ENCODE data around the gene ARHGEF33. TPM values are rescaled to one million over a fixed set of nuclear protein-coding genes. Genes with fewer than 3 reads are reported as not detected.
A peak's percentile ranks its signal among the peaks of the same experiment; 100 is the strongest.

The ARHGEF33 gene
- total RNA-seq, 1 donor from 2014 or later: 0.74 TPM

- no peak overlapping the region for H3K27ac ChIP-seq
- intact Hi-C loops (cut with DNase I): no loop called here
- peaks cover 0 to 7% of the 10 kb centered on the region in 2 donors for H3K36me3 ChIP-seq
- TF ChIP-seq POLR2AphosphoS5 (IDR thresholded peaks at IDR 0.05; ENCODE audit: insufficient read depth in 1 of 2, low read depth in 1 of 2): no peak
- TF ChIP-seq POLR2A (IDR thresholded peaks at IDR 0.05): no peak
- no peak for TF ChIP-seq CTCF (IDR thresholded peaks at IDR 0.05)
- H3K9me3 ChIP-seq: no peaks in the 10 kb centered on the region
- no peaks in the 10 kb centered on the region for H3K27me3 ChIP-seq
- H3K4me3 ChIP-seq: no peak overlapping the region
- H3K4me1 ChIP-seq: no peaks in the 10 kb centered on the region
- no peak for DNase-seq (ENCODE audit: extremely low spot score in 2 of 2)
Observed at GRCh38 chr2:38866773-38867443, 22.8 kb upstream of the ARHGEF33 start.

- intact Hi-C loops (cut with DNase I): no loop called here
- Histone ChIP-seq H3K36me3 (no peaks in the 10 kb centered on the region), H3K4me3 (no peak overlapping the region), H3K27ac (no peak overlapping the region), H3K27me3 (no peaks in the 10 kb centered on the region), H3K9me3 (no peaks in the 10 kb centered on the region), H3K4me1 (peaks cover 14% of the 10 kb centered on the region)
- TF ChIP-seq CTCF (IDR thresholded peaks at IDR 0.05) (no peak), POLR2AphosphoS5 (IDR thresholded peaks at IDR 0.05; ENCODE audit: insufficient read depth in 1 of 2, low read depth in 1 of 2) (no peak), POLR2A (IDR thresholded peaks at IDR 0.05) (no peak)
- no peak for DNase-seq (ENCODE audit: extremely low spot score in 2 of 2)
Observed at GRCh38 chr2:38871432-38871831, 18.2 kb upstream of the ARHGEF33 start.

- H3K27me3 ChIP-seq: no peaks in the 10 kb centered on the region
- H3K9me3 ChIP-seq: no peaks in the 10 kb centered on the region
- no peak for DNase-seq (ENCODE audit: extremely low spot score in 2 of 2)
- no peaks in the 10 kb centered on the region for H3K36me3 ChIP-seq
- H3K27ac ChIP-seq: no peak overlapping the region
- H3K4me1 ChIP-seq: peaks cover 19% of the 10 kb centered on the region
- no peak overlapping the region for H3K4me3 ChIP-seq
- intact Hi-C loops (cut with DNase I): no loop called here
- no peak for TF ChIP-seq POLR2AphosphoS5 (IDR thresholded peaks at IDR 0.05; ENCODE audit: insufficient read depth in 1 of 2, low read depth in 1 of 2)
Observed at GRCh38 chr2:38873763-38874162, 15.9 kb upstream of the ARHGEF33 start.

GRCh38 chr2:38875227-38875575 is 14.5 kb upstream of the ARHGEF33 start:
- Histone ChIP-seq H3K27ac (peak overlapping the region; percentile 58), H3K4me1 (peaks cover 19% of the 10 kb centered on the region), H3K36me3 (peaks cover 0 to 1% of the 10 kb centered on the region in 2 donors), H3K4me3 (peak overlapping the region; percentile 64 to 68), H3K27me3 (no peaks in the 10 kb centered on the region), H3K9me3 (no peaks in the 10 kb centered on the region)
- no peak for TF ChIP-seq POLR2AphosphoS5 (IDR thresholded peaks at IDR 0.05; ENCODE audit: insufficient read depth in 1 of 2, low read depth in 1 of 2)
- TF ChIP-seq CTCF (IDR thresholded peaks at IDR 0.05): no peak
- TF ChIP-seq POLR2A (IDR thresholded peaks at IDR 0.05): no peak
- intact Hi-C loops (cut with DNase I): no loop called here
- DNase-seq (ENCODE audit: extremely low spot score in 2 of 2): no peak

- intact Hi-C loops (cut with DNase I): no loop called here
- Histone ChIP-seq H3K4me3 (peak within 1 kb of the TSS; percentile 64 to 68), H3K27me3 (no peaks in the 10 kb centered on the region), H3K9me3 (no peaks in the 10 kb centered on the region), H3K27ac (peak within 1 kb of the TSS; percentile 58), H3K36me3 (peaks cover 0 to 4% of the 10 kb centered on the region in 2 donors), H3K4me1 (peaks cover 19% of the 10 kb centered on the region)
- TF ChIP-seq POLR2AphosphoS5 (IDR thresholded peaks at IDR 0.05; ENCODE audit: insufficient read depth in 1 of 2, low read depth in 1 of 2): peak; percentile 54 to 76
- no peak for TF ChIP-seq CTCF (IDR thresholded peaks at IDR 0.05)
- no peak for TF ChIP-seq POLR2A (IDR thresholded peaks at IDR 0.05)
- DNase-seq (ENCODE audit: extremely low spot score in 2 of 2): peak in 1 of 2 donors; percentile 92
Observed at GRCh38 chr2:38875576-38876367, 13.9 kb upstream of the ARHGEF33 start, which contains the start of the genes DHX57 and MORN2. Gene DHX57 (minus strand): TSS chr2:38875934. CDS start chr2:38868405, 7,529 bp downstream. Gene MORN2 (plus strand): TSS chr2:38875976.
